SKM-1 (cell line): Measurements from ENCODE around the gene RGPD5.
"Not testable (repeated sequence)": the region's sequence is repeated elsewhere in the genome, so short reads cannot be mapped to it uniquely, and the experiment has no call there.

Experiments
- DNase-seq: peaks from one replicate; lab custom pipeline; 2025; ENCODE audit not compliant: unreplicated experiment; lab: John Stamatoyannopoulos, UW

The RGPD5 gene

GRCh38 chr2:109891024-109891423, 96.9 kb downstream of the RGPD5 start:
- DNase-seq = not testable (repeated sequence)

GRCh38 chr2:109893736-109894135, 99.6 kb downstream of the RGPD5 start:
- DNase-seq = not testable (repeated sequence)

GRCh38 chr2:109894141-109894540, 100.0 kb downstream of the RGPD5 start:
- not testable (repeated sequence) for DNase-seq

GRCh38 chr2:109895090-109895869, 101.2 kb downstream of the RGPD5 start:
- not testable (repeated sequence) for DNase-seq

- not testable (repeated sequence) for DNase-seq
These were observed 102.1 kb downstream of the RGPD5 start for GRCh38 chr2:109896212-109896611.

- DNase-seq = not testable (repeated sequence)
These were observed 103.8 kb downstream of the RGPD5 start for GRCh38 chr2:109897769-109898461.

- not testable (repeated sequence) for DNase-seq
These were observed 104.6 kb downstream of the RGPD5 start, which contains the start of gene LIMS3 for GRCh38 chr2:109898462-109899336. LIMS3 (plus strand) TSS chr2:109898688; CDS start chr2:109898729, 41 bp downstream.

DNA sequence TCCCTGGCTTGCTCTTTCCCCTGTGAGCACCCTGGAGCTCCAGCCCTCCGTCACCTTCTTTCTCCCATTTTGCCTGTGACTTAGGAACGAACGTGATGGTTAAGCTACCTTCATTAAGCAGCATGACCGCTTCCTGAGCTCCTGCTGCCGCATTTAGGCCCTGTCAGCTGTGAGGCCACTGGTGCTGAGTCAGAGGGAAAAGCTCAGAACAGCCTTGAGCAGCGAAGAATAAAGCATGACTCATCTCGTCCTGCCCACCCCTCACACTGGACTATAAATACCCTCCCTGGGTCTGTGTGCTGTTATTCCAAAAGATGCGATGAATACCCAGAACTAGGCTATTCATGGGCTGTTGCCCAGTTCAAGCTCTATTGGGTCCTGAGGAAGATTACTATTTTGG, 111.7 kb downstream of the RGPD5 start:
- not testable (repeated sequence) for DNase-seq
